ENCODE data around the gene B3GALT5. TPM values are rescaled to one million over a fixed set of nuclear protein-coding genes. Genes with fewer than 3 reads are reported as not detected.

B3GALT5 gene
- total and polyA plus RNA-seq, 8 donors = 0.03 to 1.5 (median 1.1) TPM

DNA sequence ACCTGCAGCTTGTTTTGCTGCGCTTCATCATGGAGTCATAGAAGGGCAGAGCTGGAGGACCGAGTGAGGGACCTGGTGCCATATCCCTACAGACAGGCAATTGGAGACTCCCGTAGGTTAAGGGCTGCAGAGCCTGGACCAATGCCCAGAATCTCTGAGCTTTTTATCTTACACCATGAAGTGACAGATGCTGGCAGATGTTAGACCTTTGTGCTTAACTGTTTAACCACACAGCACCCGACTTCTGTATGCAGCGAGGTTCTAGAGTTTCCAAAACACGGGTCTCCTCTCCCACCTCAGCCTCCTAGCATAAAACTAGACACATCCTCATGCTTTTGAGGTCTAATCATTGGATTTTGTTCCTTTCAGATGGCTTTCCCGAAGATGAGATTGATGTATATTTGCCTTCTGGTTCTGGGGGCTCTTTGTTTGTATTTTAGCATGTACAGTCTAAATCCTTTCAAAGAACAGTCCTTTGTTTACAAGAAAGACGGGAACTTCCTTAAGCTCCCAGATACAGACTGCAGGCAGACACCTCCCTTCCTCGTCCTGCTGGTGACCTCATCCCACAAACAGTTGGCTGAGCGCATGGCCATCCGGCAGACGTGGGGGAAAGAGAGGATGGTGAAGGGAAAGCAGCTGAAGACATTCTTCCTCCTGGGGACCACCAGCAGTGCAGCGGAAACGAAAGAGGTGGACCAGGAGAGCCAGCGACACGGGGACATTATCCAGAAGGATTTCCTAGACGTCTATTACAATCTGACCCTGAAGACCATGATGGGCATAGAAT is 47.6 kb downstream of the B3GALT5 start:
- TF ChIP-seq, protein P1, sequence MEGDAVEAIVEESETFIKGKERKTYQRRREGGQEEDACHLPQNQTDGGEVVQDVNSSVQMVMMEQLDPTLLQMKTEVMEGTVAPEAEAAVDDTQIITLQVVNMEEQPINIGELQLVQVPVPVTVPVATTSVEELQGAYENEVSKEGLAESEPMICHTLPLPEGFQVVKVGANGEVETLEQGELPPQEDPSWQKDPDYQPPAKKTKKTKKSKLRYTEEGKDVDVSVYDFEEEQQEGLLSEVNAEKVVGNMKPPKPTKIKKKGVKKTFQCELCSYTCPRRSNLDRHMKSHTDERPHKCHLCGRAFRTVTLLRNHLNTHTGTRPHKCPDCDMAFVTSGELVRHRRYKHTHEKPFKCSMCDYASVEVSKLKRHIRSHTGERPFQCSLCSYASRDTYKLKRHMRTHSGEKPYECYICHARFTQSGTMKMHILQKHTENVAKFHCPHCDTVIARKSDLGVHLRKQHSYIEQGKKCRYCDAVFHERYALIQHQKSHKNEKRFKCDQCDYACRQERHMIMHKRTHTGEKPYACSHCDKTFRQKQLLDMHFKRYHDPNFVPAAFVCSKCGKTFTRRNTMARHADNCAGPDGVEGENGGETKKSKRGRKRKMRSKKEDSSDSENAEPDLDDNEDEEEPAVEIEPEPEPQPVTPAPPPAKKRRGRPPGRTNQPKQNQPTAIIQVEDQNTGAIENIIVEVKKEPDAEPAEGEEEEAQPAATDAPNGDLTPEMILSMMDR (IDR thresholded peaks at IDR 0.05) = no peak
- H3K36me3 ChIP-seq = no peaks in the 10 kb centered on the region
- H3K4me1 ChIP-seq = peaks cover 0 to 6% of the 10 kb centered on the region in 2 donors
- H3K9me3 ChIP-seq = no peaks in the 10 kb centered on the region
- ATAC-seq = peak; percentile 81
- peak overlapping the region in 1 of 2 donors; percentile 37 for H3K27ac ChIP-seq
- intact Hi-C loops (cut with DNase I) = no loop called here
- peaks cover 0 to 15% of the 10 kb centered on the region in 2 donors for H3K27me3 ChIP-seq
- no peak overlapping the region for H3K4me3 ChIP-seq
- DNase-seq = peak in 2 of 4 donors; percentile 47 to 77

DNA sequence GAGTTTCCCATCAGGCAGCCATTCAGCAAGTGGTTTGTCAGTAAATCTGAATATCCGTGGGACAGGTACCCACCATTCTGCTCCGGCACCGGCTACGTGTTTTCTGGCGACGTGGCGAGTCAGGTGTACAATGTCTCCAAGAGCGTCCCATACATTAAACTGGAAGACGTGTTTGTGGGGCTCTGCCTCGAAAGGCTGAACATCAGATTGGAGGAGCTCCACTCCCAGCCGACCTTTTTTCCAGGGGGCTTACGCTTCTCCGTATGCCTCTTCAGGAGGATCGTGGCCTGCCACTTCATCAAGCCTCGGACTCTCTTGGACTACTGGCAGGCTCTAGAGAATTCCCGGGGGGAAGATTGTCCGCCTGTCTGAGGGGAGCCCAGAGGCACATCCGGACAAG is 48.4 kb downstream of the B3GALT5 start:
- Histone ChIP-seq H3K27me3 (peaks cover 0 to 15% of the 10 kb centered on the region in 2 donors), H3K36me3 (no peaks in the 10 kb centered on the region), H3K4me3 (no peak overlapping the region), H3K4me1 (peaks cover 0 to 6% of the 10 kb centered on the region in 2 donors), H3K9me3 (no peaks in the 10 kb centered on the region), H3K27ac (no peak overlapping the region)
- ATAC-seq = no peak
- TF ChIP-seq, protein P1 (IDR thresholded peaks at IDR 0.05) = no peak
- no peak for DNase-seq
- intact Hi-C loops (cut with DNase I) = no loop called here

DNA sequence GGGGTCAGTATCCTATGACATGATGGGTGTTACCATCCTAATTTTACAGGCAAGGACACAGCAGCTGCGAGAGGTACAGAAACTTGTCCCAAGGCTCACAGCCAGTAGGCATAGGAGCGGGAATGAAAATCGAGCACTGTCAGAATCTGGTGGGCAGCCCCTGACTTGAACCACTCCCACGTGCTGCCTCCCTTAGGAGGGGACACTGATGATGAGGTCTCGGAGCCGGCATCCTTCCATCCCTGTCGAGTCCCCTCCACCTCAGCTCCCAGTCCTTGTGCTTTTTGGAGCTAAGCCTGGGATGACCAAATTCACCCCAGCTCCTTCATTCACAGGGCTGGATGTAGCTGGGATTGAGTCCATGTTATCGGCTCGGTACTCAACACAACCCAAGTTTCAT is 49.0 kb downstream of the B3GALT5 start:
- no peaks in the 10 kb centered on the region for H3K36me3 ChIP-seq
- DNase-seq (no peak), ATAC-seq (no peak)
- TF ChIP-seq, protein P1 (IDR thresholded peaks at IDR 0.05) = no peak
- no peak overlapping the region for H3K27ac ChIP-seq
- intact Hi-C loops (cut with DNase I) = no loop called here
- H3K4me1 ChIP-seq = peaks cover 0 to 6% of the 10 kb centered on the region in 2 donors
- H3K27me3 ChIP-seq = peaks cover 0 to 15% of the 10 kb centered on the region in 2 donors
- no peaks in the 10 kb centered on the region for H3K9me3 ChIP-seq
- no peak overlapping the region for H3K4me3 ChIP-seq

DNA sequence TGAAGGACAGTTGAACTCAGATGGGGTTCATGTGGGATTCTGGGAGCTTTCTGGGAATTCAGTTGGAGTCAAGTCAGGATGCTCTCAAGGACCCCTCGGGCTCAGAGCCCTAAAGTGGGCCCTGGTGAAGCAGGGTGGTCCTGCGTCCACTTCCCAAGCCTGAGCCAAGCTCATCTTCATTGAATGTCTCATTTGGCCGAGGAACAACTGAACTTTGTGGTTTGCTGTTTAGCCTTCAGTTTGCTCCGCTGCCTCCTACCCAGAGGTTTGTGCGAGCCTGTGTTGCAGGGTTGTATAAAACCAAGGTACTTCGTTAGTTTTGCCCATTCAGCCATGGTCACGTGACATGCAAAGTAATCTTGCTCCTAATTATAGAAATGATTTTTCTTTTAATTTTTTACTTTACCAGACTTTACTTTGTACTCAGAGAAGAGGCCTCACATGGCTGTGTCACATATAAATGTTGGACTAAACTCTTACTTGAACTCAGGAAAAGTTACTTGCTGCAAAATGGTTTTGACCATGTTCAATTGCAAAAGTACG is 49.7 kb downstream of the B3GALT5 start:
- Histone ChIP-seq H3K4me3 (no peak overlapping the region), H3K4me1 (peaks cover 0 to 6% of the 10 kb centered on the region in 2 donors), H3K27ac (no peak overlapping the region), H3K9me3 (no peaks in the 10 kb centered on the region), H3K27me3 (peaks cover 0 to 15% of the 10 kb centered on the region in 2 donors), H3K36me3 (no peaks in the 10 kb centered on the region)
- DNase-seq (no peak), ATAC-seq (no peak)
- TF ChIP-seq, protein P1 (IDR thresholded peaks at IDR 0.05) = no peak
- intact Hi-C loops (cut with DNase I) = no loop called here

DNA sequence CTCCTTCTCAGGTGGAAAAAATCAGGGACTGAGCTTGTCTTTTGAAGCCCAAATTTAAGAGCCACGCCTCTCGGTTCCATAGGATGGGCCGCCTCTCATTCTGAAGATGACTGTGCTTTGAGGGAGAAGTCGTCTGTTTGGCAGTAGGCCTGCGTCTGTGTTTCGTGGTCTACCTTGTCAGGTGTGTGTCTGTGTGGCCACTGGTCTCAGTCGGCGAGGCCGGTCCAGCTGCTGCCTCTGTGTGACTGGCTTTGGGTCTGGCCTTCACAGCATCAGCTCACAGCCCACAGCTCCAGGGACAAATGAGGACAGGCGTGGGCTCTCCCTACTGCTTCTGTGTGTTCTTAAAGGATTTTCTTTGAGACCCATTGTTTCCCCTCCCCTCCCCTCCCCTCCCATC is 50.3 kb downstream of the B3GALT5 start:
- H3K4me1 ChIP-seq = peaks cover 0 to 6% of the 10 kb centered on the region in 2 donors
- H3K9me3 ChIP-seq = no peaks in the 10 kb centered on the region
- DNase-seq = no peak
- H3K36me3 ChIP-seq = no peaks in the 10 kb centered on the region
- intact Hi-C loops (cut with DNase I) = no loop called here
- ATAC-seq = no peak
- H3K4me3 ChIP-seq = no peak overlapping the region
- H3K27me3 ChIP-seq = peaks cover 0 to 15% of the 10 kb centered on the region in 2 donors
- TF ChIP-seq, protein P1 (IDR thresholded peaks at IDR 0.05) = no peak
- no peak overlapping the region for H3K27ac ChIP-seq
